ENCODE data around the gene KRTAP3-2.

KRTAP3-2 gene

DNA sequence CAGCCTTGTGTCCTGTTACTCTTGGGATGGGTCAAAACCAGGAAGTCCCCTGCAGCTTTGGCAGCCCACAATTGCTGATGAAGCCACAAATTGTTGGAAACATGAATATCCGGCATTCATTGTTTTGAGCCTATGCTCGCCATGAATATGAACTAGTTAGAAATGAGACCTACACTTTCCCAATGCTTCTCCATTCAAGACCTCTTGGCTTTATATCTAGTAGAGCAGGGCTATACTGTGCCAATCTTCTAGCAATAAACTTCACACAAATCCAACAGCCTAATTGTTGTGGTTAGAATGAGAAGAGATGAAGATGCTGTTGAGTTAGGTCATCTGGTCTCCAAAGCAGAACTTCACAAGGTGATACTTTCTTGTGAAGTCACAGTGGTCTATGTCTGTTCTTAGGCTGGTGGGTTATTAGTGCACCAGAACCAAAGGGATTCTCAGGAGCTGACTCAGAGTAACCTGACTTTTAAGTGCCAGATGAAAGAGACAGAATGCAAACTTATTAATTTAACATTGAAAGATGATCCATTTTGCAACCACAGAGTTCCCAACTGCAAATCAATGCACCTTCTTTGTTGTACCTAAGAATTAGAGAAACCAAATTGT is 48.6 kb downstream of the KRTAP3-2 start:
- TF ChIP-seq, protein P1, sequence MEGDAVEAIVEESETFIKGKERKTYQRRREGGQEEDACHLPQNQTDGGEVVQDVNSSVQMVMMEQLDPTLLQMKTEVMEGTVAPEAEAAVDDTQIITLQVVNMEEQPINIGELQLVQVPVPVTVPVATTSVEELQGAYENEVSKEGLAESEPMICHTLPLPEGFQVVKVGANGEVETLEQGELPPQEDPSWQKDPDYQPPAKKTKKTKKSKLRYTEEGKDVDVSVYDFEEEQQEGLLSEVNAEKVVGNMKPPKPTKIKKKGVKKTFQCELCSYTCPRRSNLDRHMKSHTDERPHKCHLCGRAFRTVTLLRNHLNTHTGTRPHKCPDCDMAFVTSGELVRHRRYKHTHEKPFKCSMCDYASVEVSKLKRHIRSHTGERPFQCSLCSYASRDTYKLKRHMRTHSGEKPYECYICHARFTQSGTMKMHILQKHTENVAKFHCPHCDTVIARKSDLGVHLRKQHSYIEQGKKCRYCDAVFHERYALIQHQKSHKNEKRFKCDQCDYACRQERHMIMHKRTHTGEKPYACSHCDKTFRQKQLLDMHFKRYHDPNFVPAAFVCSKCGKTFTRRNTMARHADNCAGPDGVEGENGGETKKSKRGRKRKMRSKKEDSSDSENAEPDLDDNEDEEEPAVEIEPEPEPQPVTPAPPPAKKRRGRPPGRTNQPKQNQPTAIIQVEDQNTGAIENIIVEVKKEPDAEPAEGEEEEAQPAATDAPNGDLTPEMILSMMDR (IDR thresholded peaks at IDR 0.05; ENCODE audit: low read depth, low read length, missing control alignments) = no peak
- no peak for DNase-seq (ENCODE audit: extremely low read depth, low read depth)
- no peak overlapping the region for H3K4me3 ChIP-seq (replicated peaks; ENCODE audit: low read depth, low read length)

- no peak overlapping the region for H3K4me3 ChIP-seq (replicated peaks; ENCODE audit: low read depth, low read length)
- DNase-seq (ENCODE audit: extremely low read depth, low read depth) = no peak
- TF ChIP-seq, protein P1 (IDR thresholded peaks at IDR 0.05; ENCODE audit: low read depth, low read length, missing control alignments) = no peak
These were observed 49.5 kb downstream of the KRTAP3-2 start for GRCh38 chr17:40950176-40950575.

DNA sequence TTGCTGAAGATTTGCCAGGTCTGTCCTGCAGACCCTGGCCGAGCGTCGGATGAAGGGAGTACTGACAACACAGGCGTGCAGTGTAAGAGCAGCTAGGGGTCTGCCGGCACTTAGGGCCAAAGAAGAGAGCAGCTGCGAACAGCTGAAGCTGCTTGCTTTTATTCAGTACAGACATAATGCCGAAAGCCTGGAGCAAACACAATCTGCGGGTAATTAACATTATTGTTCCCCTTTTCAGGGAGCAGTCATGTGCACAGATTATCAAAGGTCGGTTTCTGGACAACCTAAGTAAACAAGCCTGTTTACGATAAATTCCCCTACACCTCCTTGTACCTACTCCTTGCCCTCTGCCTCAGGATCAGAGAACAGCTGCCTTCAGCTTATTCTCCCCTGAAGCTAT is 50.3 kb downstream of the KRTAP3-2 start:
- H3K4me3 ChIP-seq (replicated peaks; ENCODE audit: low read depth, low read length) = no peak overlapping the region
- TF ChIP-seq, protein P1 (IDR thresholded peaks at IDR 0.05; ENCODE audit: low read depth, low read length, missing control alignments) = no peak
- no peak for DNase-seq (ENCODE audit: extremely low read depth, low read depth)
